ENCODE data around the gene FLT3. TPM values are rescaled to one million over a fixed set of nuclear protein-coding genes. Genes with fewer than 3 reads are reported as not detected.
"Not testable (repeated sequence)": the region's sequence is repeated elsewhere in the genome, so short reads cannot be mapped to it uniquely, and the experiment has no call there.

The FLT3 gene
- total and polyA plus RNA-seq, 10 of the 15 experiments (the other 5 are each of a cell fraction or from before 2014, with no cell fraction given): 0.04 to 0.19 (median 0.11) TPM; not detected in 1

- H3K27me3 ChIP-seq (replicated peaks in 1 of 2; ENCODE audit: control insufficient read depth in 2 of 2, insufficient read depth in 2 of 2, low read length in 1 of 2); DNase-seq (ENCODE audit: low read depth, low spot score); intact Hi-C loops (cut with micrococcal nuclease; ENCODE audit: unreplicated experiment); H3K4me1 ChIP-seq (ENCODE audit: control insufficient read depth, insufficient read depth, low read length); ATAC-seq; H4K20me1 ChIP-seq (ENCODE audit: control insufficient read depth, insufficient read depth); FAIRE-seq; in situ Hi-C loops (cut with MboI); H2AFZ ChIP-seq (ENCODE audit: control insufficient read depth, low read depth, low read length); H3K9me3 ChIP-seq (replicated peaks; ENCODE audit: control insufficient read depth, insufficient read depth, low read length); BruUV-seq (replicated peaks); H3K36me3 ChIP-seq (ENCODE audit: control insufficient read depth in 2 of 2, insufficient read depth in 2 of 2, low read length in 1 of 2): not testable (repeated sequence)
- peak overlapping the region; percentile 32; the same call in 1 of the 2 replicates for H3K9ac ChIP-seq (ENCODE audit: control insufficient read depth, insufficient read depth, low read length)
- peak overlapping the region; percentile 25 for H3K27ac ChIP-seq (ENCODE audit: control insufficient read depth, insufficient read depth)
- RAD21 ChIA-PET (ENCODE audit: unreplicated experiment): interaction anchor here (0.7 to 0.9 kb wide), 2 partner anchors 84 to 138 kb away, joined by 3 read pairs; no protein-coding TSS in a partner anchor
- POLR2A ChIA-PET: interaction anchor here (0.7 to 1.2 kb wide), 2 partner anchors 70 to 272 kb away, joined by 3 read pairs; no protein-coding TSS in a partner anchor
- peak overlapping the region; percentile 72 for H3K4me2 ChIP-seq (ENCODE audit: control insufficient read depth, insufficient read depth)
- SMC1A ChIA-PET (ENCODE audit: uncharacterized antibody, unreplicated experiment): interaction anchor here (1.1 to 1.8 kb wide), 2 partner anchors 12 to 516 kb away, joined by 3 to 6 read pairs; no protein-coding TSS in a partner anchor
- TF ChIP-seq NKRF (conservative IDR thresholded peaks at IDR 0.05) (0 out of 2 replicates have a peak, but pooled peaks have one; percentile 14), BHLHE40 (IDR thresholded peaks at IDR 0.05; ENCODE audit: borderline replicate concordance in 1 of 2, low read depth in 2 of 2, low read length in 1 of 2) (peak in 1 of 2 experiments; percentile 69; a peak in 1 of 4 replicates)
- H3K79me2 ChIP-seq (ENCODE audit: control insufficient read depth, insufficient read depth, low read length): peaks cover 95% of the 10 kb centered on the region
- CTCF ChIA-PET: interaction anchor here (0.7 to 1.2 kb wide), 3 partner anchors 20 to 59 kb away, joined by 3 to 4 read pairs (median 3); no protein-coding TSS in a partner anchor
- peak overlapping the region; percentile 66 for H3K4me3 ChIP-seq
- 95% methylated on average over 7 of the region's 10 CpGs for WGBS (ENCODE audit: insufficient coverage, insufficient replicate concordance, low lambda C conversion rate, missing lambda C conversion rate)
Observed at GRCh38 chr13:28141542-28141941, 41.2 kb upstream of the FLT3 start.
